Trophoblast cell (in vitro differentiated cells and primary cell): ENCODE results near the gene SLC22A23.

Experiments
- DNase-seq, 2 donors: peaks; one replicate each; pipeline ENCODE4 v3.0.0-alpha.2; 2016
- H2AFZ ChIP-seq: 2 replicates; pipeline ENCODE4 v1.6.1; 2013; ENCODE audit warnings: low read length, moderate library complexity, mild to moderate bottlenecking; ENCODE audit not compliant: insufficient read depth, poor library complexity
- H2AK5ac ChIP-seq: 2 replicates; pipeline ENCODE4 v1.6.1; 2013; ENCODE audit warnings: mild to moderate bottlenecking, low read length
- H2BK120ac ChIP-seq: 2 replicates; pipeline ENCODE4 v1.6.1; 2013; ENCODE audit warnings: low read length, mild to moderate bottlenecking, moderate library complexity; ENCODE audit not compliant: insufficient read depth, poor library complexity
- H2BK12ac ChIP-seq: 2 replicates; pipeline ENCODE4 v1.6.1; 2013; ENCODE audit warnings: mild to moderate bottlenecking, low read length, moderate library complexity
- H2BK5ac ChIP-seq: 2 replicates; pipeline ENCODE4 v1.6.1; 2013; ENCODE audit warnings: low read length, low read depth, moderate library complexity, mild to moderate bottlenecking; ENCODE audit not compliant: poor library complexity
- H3K14ac ChIP-seq: 2 replicates; pipeline ENCODE4 v1.6.1; 2013; ENCODE audit warnings: mild to moderate bottlenecking, low read length
- H3K18ac ChIP-seq: 2 replicates; pipeline ENCODE4 v1.6.1; 2013; ENCODE audit warnings: mild to moderate bottlenecking, low read length
- H3K23ac ChIP-seq: 2 replicates; pipeline ENCODE4 v1.6.1; 2013; ENCODE audit warnings: low read length
- H3K27ac ChIP-seq: 2 replicates; pipeline ENCODE4 v1.5.1; 2013; ENCODE audit warnings: low read depth, mild to moderate bottlenecking, inconsistent platforms, low read length, moderate library complexity
- H3K27me3 ChIP-seq: 2 replicates; pipeline ENCODE4 v1.6.1; 2013; ENCODE audit warnings: inconsistent platforms, mild to moderate bottlenecking, low read length, moderate library complexity; ENCODE audit not compliant: insufficient read depth
- H3K36me3 ChIP-seq, 2 experiments: 1 replicate in 1 of 2; 2 replicates in 1 of 2; pipeline ENCODE4 v1.6.1; 2013; ENCODE audit warnings: low read length in 2 of 2, mild to moderate bottlenecking in 2 of 2, moderate library complexity in 1 of 2; ENCODE audit not compliant: insufficient read depth in 2 of 2, control insufficient read depth in 1 of 2
- H3K4ac ChIP-seq: 2 replicates; pipeline ENCODE4 v1.6.1; 2013; ENCODE audit warnings: low read depth, mild to moderate bottlenecking, low read length, moderate library complexity
- H3K4me1 ChIP-seq, 2 experiments: 1 replicate in 1 of 2; 2 replicates in 1 of 2; pipeline ENCODE4 v1.6.1; 2013; ENCODE audit warnings: low read length in 2 of 2, mild to moderate bottlenecking in 2 of 2, moderate library complexity in 1 of 2; ENCODE audit not compliant: insufficient read depth in 2 of 2, control insufficient read depth in 1 of 2
- H3K4me2 ChIP-seq: 2 replicates; pipeline ENCODE4 v1.6.1; 2013; ENCODE audit warnings: inconsistent platforms, mild to moderate bottlenecking, low read length, moderate library complexity
- H3K4me3 ChIP-seq: 2 replicates; pipeline ENCODE4 v1.5.1; 2013; ENCODE audit warnings: mild to moderate bottlenecking, low read depth, low read length, inconsistent platforms
- H3K79me1 ChIP-seq: one replicate; pipeline ENCODE4 v1.6.1; 2013; ENCODE audit warnings: low read length
- H3K79me2 ChIP-seq: 2 replicates; pipeline ENCODE4 v1.6.1; 2013; ENCODE audit warnings: low read length, mild to moderate bottlenecking; ENCODE audit not compliant: control insufficient read depth, insufficient read depth, poor library complexity
- H3K9ac ChIP-seq: 2 replicates; pipeline ENCODE4 v1.6.1; 2013; ENCODE audit warnings: mild to moderate bottlenecking, low read length
- H3K9me3 ChIP-seq: 2 replicates; pipeline ENCODE4 v1.6.1; 2013; ENCODE audit warnings: low read depth, mild to moderate bottlenecking, control low read depth, inconsistent platforms, low read length; ENCODE audit not compliant: insufficient read depth
- H4K12ac ChIP-seq: 2 replicates; pipeline ENCODE4 v1.6.1; 2013; ENCODE audit warnings: low read depth, mild to moderate bottlenecking, low read length, moderate library complexity
- H4K8ac ChIP-seq: 2 replicates; pipeline ENCODE4 v1.6.1; 2013; ENCODE audit warnings: low read depth, mild to moderate bottlenecking, low read length, moderate library complexity
- H4K91ac ChIP-seq: one replicate; pipeline ENCODE4 v1.6.1; 2013; ENCODE audit warnings: low read depth, mild to moderate bottlenecking, low read length, moderate library complexity
- WGBS: extraction: QIAGEN DNeasy Blood & Tissue Kit; methylation state at CpG from one replicate; pipeline ENCODE4 v1.1.7; 2013; ENCODE audit warnings: missing lambda C conversion rate; ENCODE audit not compliant: insufficient read length, insufficient coverage; ENCODE audit errors: extremely low coverage; 5-methylcytosine and 5-hydroxymethylcytosine counted together

The SLC22A23 gene

GRCh38 chr6:3227363-3228045 lies 229.3 kb downstream of the SLC22A23 start, which contains the start of gene TUBB2B:
Gene TUBB2B (minus strand): TSS chr6:3227653. CDS start chr6:3227543, 110 bp downstream.
- Histone ChIP-seq H3K4me3 (peak within 1 kb of the TSS; percentile 90), H2AK5ac (peak within 1 kb of the TSS; percentile 2), H3K9ac (peak within 1 kb of the TSS; percentile 64), H3K14ac (peak within 1 kb of the TSS; percentile 69), H2BK120ac (peak within 1 kb of the TSS; percentile 28), H4K91ac (peak within 1 kb of the TSS; percentile 63), H3K4me1 (peaks cover 22 to 37% of the 10 kb centered on the region in 2 experiments), H3K4ac (peak within 1 kb of the TSS; percentile 39), H3K27me3 (peaks cover 49% of the 10 kb centered on the region), H3K9me3 (peaks cover 6% of the 10 kb centered on the region), H2AFZ (peak within 1 kb of the TSS; percentile 56), H3K4me2 (peak within 1 kb of the TSS; percentile 71), H4K12ac (peak within 1 kb of the TSS; percentile 39), H3K18ac (peak within 1 kb of the TSS; percentile 91), H3K23ac (no peak within 1 kb of the TSS), H2BK5ac (no peak within 1 kb of the TSS), H3K36me3 (peaks cover 2 to 3% of the 10 kb centered on the region in 2 experiments), H2BK12ac (peak within 1 kb of the TSS; percentile 51), H3K79me2 (peaks cover 15% of the 10 kb centered on the region), H3K27ac (no peak within 1 kb of the TSS), H3K79me1 (peaks cover 18% of the 10 kb centered on the region), H4K8ac (peak within 1 kb of the TSS; percentile 58)
- DNase-seq, result peak in 1 of 2 donors; percentile 6
- WGBS, result no CpG with 5 or more reads among the region's 66 CpGs

GRCh38 chr6:3226481-3227362 lies 230.1 kb downstream of the SLC22A23 start:
- no peak overlapping the region for H2BK12ac ChIP-seq
- peak overlapping the region; percentile 69 for H3K14ac ChIP-seq
- peaks cover 2 to 3% of the 10 kb centered on the region in 2 experiments for H3K36me3 ChIP-seq
- H4K91ac ChIP-seq, result peak overlapping the region; percentile 50
- peak in 1 of 2 donors; percentile 32 for DNase-seq
- no peak overlapping the region for H3K23ac ChIP-seq
- H3K4ac ChIP-seq, result peak overlapping the region; percentile 39
- H3K79me2 ChIP-seq, result peaks cover 15% of the 10 kb centered on the region
- H2AK5ac ChIP-seq, result peak overlapping the region; percentile 2
- peaks cover 8% of the 10 kb centered on the region for H3K9me3 ChIP-seq
- H3K4me3 ChIP-seq, result peak overlapping the region; percentile 90
- no peak overlapping the region for H4K8ac ChIP-seq
- H3K27me3 ChIP-seq, result peaks cover 45% of the 10 kb centered on the region
- H3K18ac ChIP-seq, result peak overlapping the region; percentile 91
- no CpG with 5 or more reads among the region's 54 CpGs for WGBS
- peaks cover 22 to 34% of the 10 kb centered on the region in 2 experiments for H3K4me1 ChIP-seq
- no peak overlapping the region for H3K27ac ChIP-seq
- H2BK5ac ChIP-seq, result no peak overlapping the region
- peak overlapping the region; percentile 71 for H3K4me2 ChIP-seq
- no peak overlapping the region for H4K12ac ChIP-seq
- H3K9ac ChIP-seq, result peak overlapping the region; percentile 64
- peak overlapping the region; percentile 28 for H2BK120ac ChIP-seq
- H2AFZ ChIP-seq, result peak overlapping the region; percentile 56
- peaks cover 18% of the 10 kb centered on the region for H3K79me1 ChIP-seq

GRCh38 chr6:3226042-3226441 lies 230.8 kb downstream of the SLC22A23 start:
- H3K9me3 ChIP-seq, result peaks cover 8% of the 10 kb centered on the region
- no CpG with 5 or more reads among the region's 10 CpGs for WGBS
- no peak overlapping the region for H3K27ac ChIP-seq

GRCh38 chr6:3222506-3223038 lies 234.3 kb downstream of the SLC22A23 start:
- Histone ChIP-seq H3K79me1 (peaks cover 7% of the 10 kb centered on the region), H2BK5ac (no peak overlapping the region), H2AFZ (peak overlapping the region; percentile 30), H4K8ac (no peak overlapping the region), H3K4me3 (no peak overlapping the region), H3K9me3 (peaks cover 3% of the 10 kb centered on the region), H3K14ac (no peak overlapping the region), H3K27ac (no peak overlapping the region), H3K18ac (no peak overlapping the region), H3K4me1 (peaks cover 2 to 14% of the 10 kb centered on the region in 2 experiments), H3K9ac (no peak overlapping the region), H4K91ac (no peak overlapping the region), H2BK120ac (no peak overlapping the region), H3K36me3 (peaks cover 2 to 3% of the 10 kb centered on the region in 2 experiments), H2BK12ac (no peak overlapping the region), H3K27me3 (peaks cover 9% of the 10 kb centered on the region), H3K4me2 (no peak overlapping the region), H3K4ac (no peak overlapping the region), H4K12ac (no peak overlapping the region), H3K23ac (no peak overlapping the region), H2AK5ac (no peak overlapping the region), H3K79me2 (peaks cover 10% of the 10 kb centered on the region)
- DNase-seq, result no peak
- no CpG with 5 or more reads among the region's 4 CpGs for WGBS

More at GRCh38 chr6:3226042-3226441, 230.8 kb downstream of the SLC22A23 start:
- H3K27me3 ChIP-seq, result peaks cover 38% of the 10 kb centered on the region
- no peak overlapping the region for H4K8ac ChIP-seq
- DNase-seq, result no peak
- H4K12ac ChIP-seq, result no peak overlapping the region
- no peak overlapping the region for H3K4ac ChIP-seq
- H3K4me1 ChIP-seq, result peaks cover 16 to 31% of the 10 kb centered on the region in 2 experiments
- H3K4me3 ChIP-seq, result peak overlapping the region; percentile 90
- H3K14ac ChIP-seq, result no peak overlapping the region
- no peak overlapping the region for H3K18ac ChIP-seq
- H3K79me1 ChIP-seq, result peaks cover 14% of the 10 kb centered on the region
- H3K23ac ChIP-seq, result no peak overlapping the region
- H3K4me2 ChIP-seq, result peak overlapping the region; percentile 71
- H3K36me3 ChIP-seq, result peaks cover 2 to 3% of the 10 kb centered on the region in 2 experiments
- no peak overlapping the region for H3K9ac ChIP-seq
- no peak overlapping the region for H2AK5ac ChIP-seq
- no peak overlapping the region for H2BK5ac ChIP-seq
- H2AFZ ChIP-seq, result no peak overlapping the region
- H2BK12ac ChIP-seq, result no peak overlapping the region
- no peak overlapping the region for H4K91ac ChIP-seq
- H3K79me2 ChIP-seq, result peaks cover 11% of the 10 kb centered on the region
- H2BK120ac ChIP-seq, result no peak overlapping the region
